HepG2 (cell line): ENCODE results near the gene DHRS12. TPM values are rescaled to one million over a fixed set of nuclear protein-coding genes. Genes with fewer than 3 reads are reported as not detected.

ENCODE experiments used
- ATAC-seq: fragments of 200-7000 bp; cut with Tn5 transposase; 3 replicates; pipeline ENCODE4 v1.9.1; 2020; ENCODE audit warnings: mild to moderate bottlenecking, moderate library complexity
- BruUV-seq: library from RNA; stranded (reverse); fragments of 400-500 nt; replicated peaks from 2 replicates; lab custom pipeline; 2021; lab: Mats Ljungman, UMichigan
- CTCF ChIA-PET: fragments of 300-600 bp; formaldehyde crosslinking; extraction: SDS; loops from one replicate; lab custom pipeline; 2021; ENCODE audit warnings: low total read pairs, inconsistent platforms, low intra/inter-chr PET ratio; lab: Yijun Ruan, JAX
- POLR2A ChIA-PET: fragments of 350-600 bp; sonication (Branson Sonifier 250); formaldehyde crosslinking; loops from one replicate; lab custom pipeline; 2020; ENCODE audit warnings: antibody characterized with exemption, inconsistent platforms; lab: Yijun Ruan, JAX
- DNase-seq: peaks from one replicate; pipeline ENCODE4 v3.0.0-alpha.2; 2015; ENCODE audit warnings: low spot score
- FAIRE-seq: peaks from 3 replicates; lab custom pipeline; 2011; peaks lifted over from hg19 to GRCh38; lab: Jason Lieb, UNC
- H2AFZ ChIP-seq: one replicate; pipeline ENCODE4 v1.6.1; 2011; ENCODE audit warnings: low read length, inconsistent platforms
- H3K27ac ChIP-seq: fragments of 300-600 bp; 3 replicates; pipeline ENCODE4 v1.8.0; 2011; ENCODE audit warnings: mixed run types, mild to moderate bottlenecking, mixed read lengths, low read length, inconsistent platforms; ENCODE audit not compliant: insufficient read depth; ENCODE audit errors: extremely low read length
- H3K27me3 ChIP-seq, 2 experiments: fragments of 200-600 bp in 1 of 2; 2 replicates in 1 of 2; 3 replicates in 1 of 2; pipeline versions ENCODE4 v1.6.0 to v1.8.0; 2011; ENCODE audit warnings: low read length in 2 of 2, mild to moderate bottlenecking in 2 of 2, moderate library complexity in 2 of 2, inconsistent platforms in 1 of 2; ENCODE audit not compliant: insufficient read depth in 2 of 2, control insufficient read depth in 1 of 2
- H3K36me3 ChIP-seq, 2 experiments: fragments of 200-600 bp in 1 of 2; replicated peaks in 1 of 2; 2 replicates in 1 of 2; 3 replicates in 1 of 2; pipeline versions ENCODE4 v1.5.1 to v1.8.0; 2011; ENCODE audit warnings: low read length in 2 of 2, inconsistent platforms in 1 of 2; ENCODE audit not compliant: insufficient read depth in 2 of 2, control insufficient read depth in 1 of 2
- H3K4me1 ChIP-seq: 2 replicates; pipeline ENCODE4 v1.5.1; 2012; ENCODE audit warnings: low read length, inconsistent platforms; ENCODE audit not compliant: insufficient read depth
- H3K4me2 ChIP-seq: 2 replicates; pipeline ENCODE4 v1.6.0; 2011; ENCODE audit warnings: low read depth, low read length, inconsistent platforms
- H3K4me3 ChIP-seq, 3 experiments: fragments of 200-600 bp in 1 of 3; sonication (generic), shearing (Covaris generic) in 1 of 3; replicated peaks in 1 of 3; 2 replicates each; pipeline ENCODE4 v1.5.1; 2011 to 2016; ENCODE audit warnings: low read length in 3 of 3, inconsistent platforms in 2 of 3, low read depth in 2 of 3, mild to moderate bottlenecking in 2 of 3, control low read depth in 1 of 3, mixed read lengths in 1 of 3; ENCODE audit not compliant: insufficient read depth in 1 of 3
- H3K79me2 ChIP-seq: one replicate; pipeline ENCODE4 v1.6.1; 2011; ENCODE audit warnings: low read length, inconsistent platforms; ENCODE audit not compliant: insufficient read depth
- H3K9ac ChIP-seq: 2 replicates; pipeline ENCODE4 v1.6.0; 2011; ENCODE audit warnings: mild to moderate bottlenecking, low read depth, low read length, inconsistent platforms; ENCODE audit not compliant: insufficient read depth
- H3K9me3 ChIP-seq: 2 replicates; pipeline ENCODE4 v1.5.1; 2012; ENCODE audit warnings: mild to moderate bottlenecking, low read length
- H4K20me1 ChIP-seq: 2 replicates; pipeline ENCODE4 v1.6.0; 2011; ENCODE audit warnings: inconsistent platforms, mild to moderate bottlenecking, low read length, moderate library complexity; ENCODE audit not compliant: insufficient read depth
- DPF2 ChIP-seq: sonication (generic); formaldehyde crosslinking; IDR thresholded peaks from 2 replicates; pipeline ENCODE4 v1.4.0; 2020; ENCODE audit warnings: mild to moderate bottlenecking, low read depth, missing genetic modification reagents, borderline replicate concordance
- ZFP36 ChIP-seq: fragments of 150-350 bp; IDR thresholded peaks from 2 replicates; pipeline ENCODE4 v1.6.1; 2018; ENCODE audit warnings: borderline replicate concordance, low read length, low read depth; ENCODE audit not compliant: partially characterized antibody
- ZNF609 ChIP-seq: sonication (generic); formaldehyde crosslinking; IDR thresholded peaks from 2 replicates; pipeline ENCODE4 v1.4.0; 2020; ENCODE audit warnings: mild to moderate bottlenecking, missing genetic modification reagents, borderline replicate concordance
- WGBS: methylation state at CpG from one replicate; pipeline ENCODE4 v1.1.6; 2017; ENCODE audit warnings: low lambda C conversion rate; 5-methylcytosine and 5-hydroxymethylcytosine counted together
- in situ Hi-C: cut with HindIII; loops from 2 replicates; pipeline ENCODE4 v1.10.0; 2017; ENCODE audit warnings: low pct_unique_long_range_greater_than_20kb; ENCODE audit not compliant: extremely low pct_ligation_motif_present
- intact Hi-C: fragments of 100-400 bp; cut with micrococcal nuclease; formaldehyde crosslinking; loops from one replicate; pipeline ENCODE4 v1.10.0; 2022; ENCODE audit not compliant: unreplicated experiment
- polyA plus RNA-seq, 8 experiments: library from polyadenylated mRNA; depleted of rRNA in 3 of 8; stranded (reverse) in 7 of 8; unstranded in 1 of 8; fragments of >200 nt; fragmentation: Illumina TruSeq in 4 of 8; extraction: Trizol in 4 of 8; gene quantifications; 2 replicates each; pipeline versions ENCODE4 v1.2.1 to v1.2.3, GENCODE V29; 2011 to 2016; ENCODE audit warnings: low read depth in 4 of 8, missing spikeins in 1 of 8, mixed read lengths in 1 of 8; ENCODE audit not compliant: insufficient read depth in 1 of 8
- total RNA-seq, 5 experiments: library from RNA; depleted of rRNA; stranded (reverse); fragments of >200 nt; fragmentation: Illumina TruSeq; extraction: Trizol; gene quantifications; 2 replicates each; pipeline ENCODE4 v1.2.3, GENCODE V29; 2016; ENCODE audit warnings: low read depth in 1 of 5
- TF ChIP-seq, protein P1 (sequence below): sonication (generic); formaldehyde crosslinking; IDR thresholded peaks from 2 replicates; pipeline ENCODE4 v1.4.0; 2020; ENCODE audit warnings: missing genetic modification reagents

Gene DHRS12
- total and polyA plus RNA-seq, 2 of the 13 experiments (the other 11 are each of a cell fraction or from before 2014, with no cell fraction given): 7.2 to 8.4 TPM

GRCh38 chr13:51738226-51738905 lies 65.6 kb downstream of the DHRS12 start:
- WGBS: 94% methylated on average over 2 of the region's 2 CpGs
- Histone ChIP-seq H3K4me1 (peaks cover 16% of the 10 kb centered on the region), H3K36me3 (peaks cover 11 to 65% of the 10 kb centered on the region in 2 experiments; a peak in 4 of 5 replicates), H3K27me3 (no peaks in the 10 kb centered on the region), H3K9ac (no peak overlapping the region), H3K4me2 (no peak overlapping the region), H4K20me1 (no peaks in the 10 kb centered on the region), H3K4me3 (no peak overlapping the region), H3K27ac (no peak overlapping the region), H2AFZ (no peak overlapping the region), H3K79me2 (no peaks in the 10 kb centered on the region), H3K9me3 (no peaks in the 10 kb centered on the region)
- no peak for FAIRE-seq
- ChIA-PET POLR2A (no interaction called here), CTCF (no interaction called here)
- DNase-seq: no peak
- intact Hi-C loops (loop anchor here (10.0 kb wide), 1 partner anchor 154 kb away; the partner anchor contains the start of gene WDFY2), in situ Hi-C loops (no loop called here)
- TF ChIP-seq ZNF609 (CRISPR knock-in tag) (no peak), ZFP36 (no peak), DPF2 (CRISPR knock-in tag) (no peak)
- TF ChIP-seq, protein P1, sequence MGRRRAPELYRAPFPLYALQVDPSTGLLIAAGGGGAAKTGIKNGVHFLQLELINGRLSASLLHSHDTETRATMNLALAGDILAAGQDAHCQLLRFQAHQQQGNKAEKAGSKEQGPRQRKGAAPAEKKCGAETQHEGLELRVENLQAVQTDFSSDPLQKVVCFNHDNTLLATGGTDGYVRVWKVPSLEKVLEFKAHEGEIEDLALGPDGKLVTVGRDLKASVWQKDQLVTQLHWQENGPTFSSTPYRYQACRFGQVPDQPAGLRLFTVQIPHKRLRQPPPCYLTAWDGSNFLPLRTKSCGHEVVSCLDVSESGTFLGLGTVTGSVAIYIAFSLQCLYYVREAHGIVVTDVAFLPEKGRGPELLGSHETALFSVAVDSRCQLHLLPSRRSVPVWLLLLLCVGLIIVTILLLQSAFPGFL (CRISPR knock-in tag): no peak
- BruUV-seq: no TSS peak
- ATAC-seq: no peak
